Measurements from ENCODE around the gene CTBP2. TPM values are rescaled to one million over a fixed set of nuclear protein-coding genes. Genes with fewer than 3 reads are reported as not detected.

The CTBP2 gene
- total and polyA plus RNA-seq, 2 donors from 2014 or later: 33.1 to 111 TPM

DNA sequence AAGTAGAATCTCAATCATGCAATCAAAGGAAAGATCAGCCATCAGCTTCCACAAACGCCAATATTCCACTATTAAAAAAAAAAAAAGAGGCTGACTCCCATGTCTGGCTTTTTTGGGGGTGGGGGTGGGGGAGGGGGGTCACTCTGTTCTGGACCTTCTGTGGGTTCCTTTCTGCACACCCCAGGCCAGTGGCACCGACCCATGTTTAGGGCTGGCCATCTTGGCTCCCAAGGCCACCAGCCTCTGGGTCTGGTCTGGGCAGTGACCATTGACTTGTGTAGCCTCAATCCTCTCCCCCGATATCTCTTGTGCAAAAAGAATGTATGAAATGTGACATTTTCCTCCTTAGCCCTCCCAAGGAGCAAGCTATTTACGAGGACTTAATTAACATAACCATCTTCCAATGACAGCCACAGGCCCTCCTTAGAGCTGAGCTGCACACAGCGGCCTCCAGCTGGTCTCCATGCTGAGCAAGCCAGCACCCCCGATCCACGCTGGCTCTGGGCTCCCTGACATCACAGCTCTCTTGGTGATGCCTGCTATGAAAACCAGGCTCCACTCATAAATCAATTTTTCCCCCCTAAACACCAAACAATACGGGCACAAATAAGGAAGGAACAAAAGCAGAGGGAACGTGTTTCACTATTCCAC lies 118.4 kb downstream of the CTBP2 start:
- no peak overlapping the region for H3K4me3 ChIP-seq (ENCODE audit: low read length in 3 of 3)
- no peak for TF ChIP-seq CTCF (IDR thresholded peaks at IDR 0.05; ENCODE audit: borderline replicate concordance, extremely low read depth, insufficient read depth)
- peak in 2 of 5 donors; percentile 76 to 82 for DNase-seq
- H3K27me3 ChIP-seq (ENCODE audit: control insufficient read depth, insufficient read depth, low read length): no peaks in the 10 kb centered on the region
- peak overlapping the region in 1 of 3 donors; percentile 40 for H3K9ac ChIP-seq (ENCODE audit: low read length in 3 of 3)
- H3K4me1 ChIP-seq (ENCODE audit: control insufficient read depth in 2 of 3, insufficient read depth in 2 of 3, low read depth in 1 of 3, low read length in 3 of 3): peaks cover 3 to 21% (median 10%) of the 10 kb centered on the region in 3 donors
- no peaks in the 10 kb centered on the region for H3K9me3 ChIP-seq (ENCODE audit: control insufficient read depth in 2 of 3, insufficient read depth in 1 of 3, low read length in 3 of 3)
- no peak for FAIRE-seq
- no peak overlapping the region for H3K27ac ChIP-seq (ENCODE audit: low read depth in 2 of 2, low read length in 2 of 2)
- H3K36me3 ChIP-seq (ENCODE audit: control insufficient read depth in 2 of 3, insufficient read depth in 3 of 3, low read length in 3 of 3): peaks cover 0 to 8% (median 7%) of the 10 kb centered on the region in 3 donors
- intact Hi-C loops (cut with DNase I): no loop called here

DNA sequence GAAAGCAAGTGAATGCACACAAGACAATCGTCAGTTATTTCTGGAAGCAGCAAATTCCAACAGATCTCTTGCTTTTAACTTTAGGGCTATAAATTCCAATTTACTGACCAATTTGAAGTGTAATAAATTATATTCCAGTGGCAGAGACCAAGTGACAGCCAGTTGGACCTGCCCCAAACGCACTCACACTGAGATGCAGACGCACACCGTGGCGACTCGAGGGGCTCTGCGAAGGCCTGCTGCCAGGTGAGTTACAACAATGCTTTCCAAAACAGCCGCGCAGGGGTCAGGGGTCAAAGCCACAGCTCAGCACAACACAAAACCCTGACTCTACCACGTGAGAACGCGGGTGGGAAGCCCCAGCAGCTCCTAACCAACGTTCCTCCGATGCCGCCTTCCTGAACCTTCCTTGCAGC lies 121.0 kb downstream of the CTBP2 start:
- H3K4me3 ChIP-seq (ENCODE audit: low read length in 3 of 3): no peak overlapping the region
- FAIRE-seq (no peak), DNase-seq (peak in 2 of 5 donors; percentile 53 to 70)
- H3K9me3 ChIP-seq (ENCODE audit: control insufficient read depth in 2 of 3, insufficient read depth in 1 of 3, low read length in 3 of 3): no peaks in the 10 kb centered on the region
- H3K36me3 ChIP-seq (ENCODE audit: control insufficient read depth in 2 of 3, insufficient read depth in 3 of 3, low read length in 3 of 3): peaks cover 0 to 9% (median 8%) of the 10 kb centered on the region in 3 donors
- no peaks in the 10 kb centered on the region for H3K27me3 ChIP-seq (ENCODE audit: control insufficient read depth, insufficient read depth, low read length)
- intact Hi-C loops (cut with DNase I): no loop called here
- no peak for TF ChIP-seq CTCF (IDR thresholded peaks at IDR 0.05; ENCODE audit: borderline replicate concordance, extremely low read depth, insufficient read depth)
- peaks cover 3 to 20% (median 10%) of the 10 kb centered on the region in 3 donors for H3K4me1 ChIP-seq (ENCODE audit: control insufficient read depth in 2 of 3, insufficient read depth in 2 of 3, low read depth in 1 of 3, low read length in 3 of 3)
- H3K9ac ChIP-seq (ENCODE audit: low read length in 3 of 3): no peak overlapping the region
- no peak overlapping the region for H3K27ac ChIP-seq (ENCODE audit: low read depth in 2 of 2, low read length in 2 of 2)

DNA sequence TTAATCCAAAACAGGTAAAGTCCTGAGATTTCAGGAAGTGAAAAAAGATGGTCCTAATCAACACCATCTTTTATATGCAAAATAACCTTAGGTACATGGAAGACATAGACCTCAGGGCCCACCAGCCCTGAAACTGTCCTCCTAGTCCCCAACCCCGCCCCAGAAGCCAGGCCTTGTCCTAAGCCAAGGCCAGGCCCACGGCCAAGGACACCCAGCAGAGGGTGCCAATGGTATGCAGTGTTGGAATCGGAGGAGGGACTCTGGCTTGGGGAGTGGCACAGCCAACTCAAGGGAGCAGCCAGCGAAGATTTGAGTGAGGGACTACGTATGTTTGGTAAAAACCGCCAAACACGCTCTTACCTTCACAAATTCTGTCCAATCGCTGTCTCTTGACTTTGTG lies 121.7 kb downstream of the CTBP2 start:
- no peaks in the 10 kb centered on the region for H3K27me3 ChIP-seq (ENCODE audit: control insufficient read depth, insufficient read depth, low read length)
- no peak overlapping the region for H3K9ac ChIP-seq (ENCODE audit: low read length in 3 of 3)
- FAIRE-seq (no peak), DNase-seq (peak in 1 of 5 donors; percentile 67)
- no peak overlapping the region for H3K27ac ChIP-seq (ENCODE audit: low read depth in 2 of 2, low read length in 2 of 2)
- H3K9me3 ChIP-seq (ENCODE audit: control insufficient read depth in 2 of 3, insufficient read depth in 1 of 3, low read length in 3 of 3): no peaks in the 10 kb centered on the region
- peaks cover 2 to 14% (median 8%) of the 10 kb centered on the region in 3 donors for H3K36me3 ChIP-seq (ENCODE audit: control insufficient read depth in 2 of 3, insufficient read depth in 3 of 3, low read length in 3 of 3)
- peaks cover 3 to 20% (median 10%) of the 10 kb centered on the region in 3 donors for H3K4me1 ChIP-seq (ENCODE audit: control insufficient read depth in 2 of 3, insufficient read depth in 2 of 3, low read depth in 1 of 3, low read length in 3 of 3)
- peak; percentile 34 for TF ChIP-seq CTCF (IDR thresholded peaks at IDR 0.05; ENCODE audit: borderline replicate concordance, extremely low read depth, insufficient read depth)
- no peak overlapping the region for H3K4me3 ChIP-seq (ENCODE audit: low read length in 3 of 3)
- intact Hi-C loops (cut with DNase I): no loop called here

Measured in kidney (tissue), 14 donors.